Stomach (tissue), 9 donors: ENCODE data around the gene IFNAR1. TPM values are rescaled to one million over a fixed set of nuclear protein-coding genes. Genes with fewer than 3 reads are reported as not detected.
A peak's percentile ranks its signal among the peaks of the same experiment; 100 is the strongest.

Source experiments
- DNase-seq, 2 donors: peaks; one replicate each; pipeline versions ENCODE4 v3.0.0 to v3.0.0-alpha.2; 2013 to 2019
- H3K27ac ChIP-seq, 5 donors: fragments of 200-600 bp in 4 of 5; sonication (generic) in 4 of 5; one replicate each; pipeline ENCODE4 v1.5.1; 2013 to 2019; ENCODE audit warnings: mild to moderate bottlenecking in 1 of 5, moderate library complexity in 1 of 5
- H3K27me3 ChIP-seq, 3 donors: fragments of 200-600 bp; sonication (generic); one replicate each; pipeline ENCODE4 v1.5.1; 2017 to 2019; ENCODE audit warnings: mixed run types in 1 of 3
- H3K36me3 ChIP-seq, 4 donors: fragments of 200-600 bp; sonication (generic); 1 replicate in 3 of 4; 2 replicates in 1 of 4; pipeline ENCODE4 v1.5.1; 2016 to 2019
- H3K4me1 ChIP-seq, 4 donors: fragments of 200-600 bp; sonication (generic); one replicate each; pipeline ENCODE4 v1.5.1; 2016 to 2019
- H3K4me3 ChIP-seq, 4 donors: fragments of 200-600 bp; sonication (generic) in 3 of 4; one replicate each; pipeline ENCODE4 v1.5.1; 2016 to 2019; ENCODE audit warnings: mild to moderate bottlenecking in 1 of 4
- H3K9me3 ChIP-seq, 4 donors: fragments of 200-600 bp; sonication (generic); one replicate each; pipeline ENCODE4 v1.5.1; 2016 to 2019
- EP300 ChIP-seq: sonication (generic); formaldehyde crosslinking; IDR thresholded peaks from one replicate; pipeline ENCODE4 v1.6.1; 2017; ENCODE audit warnings: antibody characterized with exemption
- POLR2A ChIP-seq, 4 donors: fragments of 450-650 bp; IDR thresholded peaks; one replicate each; pipeline ENCODE4 v1.6.1; 2016; ENCODE audit warnings: antibody characterized with exemption in 4 of 4, control low read depth in 2 of 4, mild to moderate bottlenecking in 1 of 4, moderate library complexity in 1 of 4
- POLR2AphosphoS5 ChIP-seq, 3 donors: sonication (generic); formaldehyde crosslinking; IDR thresholded peaks; one replicate each; pipeline ENCODE4 v1.6.1; 2016; ENCODE audit warnings: antibody characterized with exemption in 3 of 3
- WGBS, 5 donors: extraction: QIAGEN DNeasy Blood & Tissue Kit in 3 of 5; methylation state at CpG; one replicate each; pipeline versions ENCODE4 v1.1.5 to v1.1.7; 2013 to 2018; 5-methylcytosine and 5-hydroxymethylcytosine counted together
- intact Hi-C: fragments of 100-400 bp; cut with DNase I; formaldehyde crosslinking; loops from one replicate; pipeline ENCODE4 v1.15.1; 2023; ENCODE audit warnings: low total_unique reads
- polyA plus RNA-seq, 3 donors: library from polyadenylated mRNA; stranded (reverse); fragments of 200-250 nt; gene quantifications; one replicate each; pipeline ENCODE4 v1.2.3, GENCODE V29; 2013
- total RNA-seq, 5 donors: library from RNA; depleted of rRNA; stranded (reverse); fragments of >200 nt; gene quantifications; one replicate each; pipeline versions ENCODE4 v1.1.0 to v1.2.3, GENCODE V29; 2014 to 2016
- TF ChIP-seq, protein P1 (sequence below), 7 experiments: fragments of 450-650 bp in 4 of 7; fragments of 200-600 bp in 3 of 7; sonication (generic) in 3 of 7; IDR thresholded peaks; one replicate each; pipeline ENCODE4 v1.5.1; 2016 to 2019; ENCODE audit warnings: antibody characterized with exemption in 7 of 7, control low read depth in 2 of 7, mild to moderate bottlenecking in 1 of 7
- donor health status: healthy with polysubstance abuse.
- donor health status: Bipolar disorder and iron deficiency.
- donor health status: healthy.

Gene IFNAR1
- total and polyA plus RNA-seq, 8 donors = 2.6 to 34.5 (median 11.2) TPM

DNA sequence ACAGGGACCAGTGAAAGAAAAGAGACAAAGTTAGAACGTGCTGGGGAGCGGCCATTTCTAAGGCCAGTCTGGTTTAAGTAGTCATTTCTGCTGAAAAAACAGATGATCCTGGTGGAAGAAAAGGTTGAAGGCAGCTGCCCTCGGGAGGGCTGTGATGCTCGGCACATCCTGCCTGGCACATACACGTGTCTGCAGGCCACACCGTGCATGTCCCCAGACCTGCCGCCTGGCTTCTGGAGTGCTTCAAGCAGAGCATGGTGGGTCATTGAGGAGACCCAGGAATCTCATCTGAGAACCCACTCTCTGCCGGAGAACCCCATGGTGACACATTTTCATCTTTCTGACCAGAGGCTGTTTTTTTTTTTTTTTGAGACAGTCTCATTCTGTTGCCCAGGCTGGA is 32.4 kb downstream of the IFNAR1 start:
- Histone ChIP-seq H3K9me3 (no peaks in the 10 kb centered on the region), H3K27me3 (no peaks in the 10 kb centered on the region), H3K36me3 (peaks cover 19 to 58% (median 50%) of the 10 kb centered on the region in 4 donors), H3K27ac (no peak overlapping the region), H3K4me3 (no peak overlapping the region), H3K4me1 (peaks cover 15 to 24% (median 23%) of the 10 kb centered on the region in 4 donors)
- 80 to 93% (median 89%) methylated on average over 8 of the region's 8 CpGs for WGBS, 5 donors
- TF ChIP-seq, protein P1, sequence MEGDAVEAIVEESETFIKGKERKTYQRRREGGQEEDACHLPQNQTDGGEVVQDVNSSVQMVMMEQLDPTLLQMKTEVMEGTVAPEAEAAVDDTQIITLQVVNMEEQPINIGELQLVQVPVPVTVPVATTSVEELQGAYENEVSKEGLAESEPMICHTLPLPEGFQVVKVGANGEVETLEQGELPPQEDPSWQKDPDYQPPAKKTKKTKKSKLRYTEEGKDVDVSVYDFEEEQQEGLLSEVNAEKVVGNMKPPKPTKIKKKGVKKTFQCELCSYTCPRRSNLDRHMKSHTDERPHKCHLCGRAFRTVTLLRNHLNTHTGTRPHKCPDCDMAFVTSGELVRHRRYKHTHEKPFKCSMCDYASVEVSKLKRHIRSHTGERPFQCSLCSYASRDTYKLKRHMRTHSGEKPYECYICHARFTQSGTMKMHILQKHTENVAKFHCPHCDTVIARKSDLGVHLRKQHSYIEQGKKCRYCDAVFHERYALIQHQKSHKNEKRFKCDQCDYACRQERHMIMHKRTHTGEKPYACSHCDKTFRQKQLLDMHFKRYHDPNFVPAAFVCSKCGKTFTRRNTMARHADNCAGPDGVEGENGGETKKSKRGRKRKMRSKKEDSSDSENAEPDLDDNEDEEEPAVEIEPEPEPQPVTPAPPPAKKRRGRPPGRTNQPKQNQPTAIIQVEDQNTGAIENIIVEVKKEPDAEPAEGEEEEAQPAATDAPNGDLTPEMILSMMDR (IDR thresholded peaks at IDR 0.05) = no peak
- no peak for TF ChIP-seq POLR2A (IDR thresholded peaks at IDR 0.05)
- TF ChIP-seq EP300 = no peak
- no peak for DNase-seq
- intact Hi-C loops = no loop called here

GRCh38 chr21:33359446-33359845 is 34.7 kb downstream of the IFNAR1 start:
- Histone ChIP-seq H3K36me3 (peaks cover 11 to 37% (median 32%) of the 10 kb centered on the region in 4 donors), H3K9me3 (no peaks in the 10 kb centered on the region), H3K4me3 (no peak overlapping the region), H3K27ac (peak overlapping the region in 3 of 5 donors; percentile 9 to 75 (median 74)), H3K27me3 (no peaks in the 10 kb centered on the region), H3K4me1 (peaks cover 15 to 33% (median 28%) of the 10 kb centered on the region in 4 donors)
- 79 to 89% (median 83%) methylated on average over 4 of the region's 4 CpGs for WGBS, 5 donors
- no peak for DNase-seq
- intact Hi-C loops = no loop called here
- TF ChIP-seq POLR2AphosphoS5 (IDR thresholded peaks at IDR 0.05) (no peak), POLR2A (IDR thresholded peaks at IDR 0.05) (no peak), EP300 (no peak)
- TF ChIP-seq, protein P1 (IDR thresholded peaks at IDR 0.05) = no peak

DNA sequence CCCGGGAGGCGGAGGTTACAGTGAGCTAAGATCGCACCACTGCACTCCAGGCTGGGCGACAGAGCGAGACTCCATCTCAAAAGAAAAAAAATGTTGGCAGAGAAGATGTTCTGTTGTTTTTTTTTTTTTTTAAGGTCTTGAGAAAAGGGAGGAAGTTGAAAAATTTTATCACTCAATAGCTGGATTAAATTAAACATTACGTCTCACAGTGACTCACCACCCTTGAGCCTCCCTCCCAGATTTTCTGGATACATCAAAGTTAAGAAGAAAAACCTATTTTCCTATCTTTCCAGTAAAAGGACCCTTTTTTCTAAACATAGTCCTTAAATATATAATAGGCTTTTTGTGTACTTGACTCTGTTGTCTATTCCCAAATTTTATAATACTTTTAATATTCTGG is 35.5 kb downstream of the IFNAR1 start:
- intact Hi-C loops = loop anchor here (10.0 kb wide), 1 partner anchor 85 kb away; no protein-coding TSS in a partner anchor
- TF ChIP-seq POLR2AphosphoS5 (IDR thresholded peaks at IDR 0.05) (no peak), POLR2A (IDR thresholded peaks at IDR 0.05) (no peak), EP300 (no peak)
- TF ChIP-seq, protein P1 (IDR thresholded peaks at IDR 0.05) = no peak
- 60 to 70% (median 65%) methylated on average over 6 of the region's 6 CpGs for WGBS, 5 donors
- peaks cover 10 to 29% (median 26%) of the 10 kb centered on the region in 4 donors for H3K36me3 ChIP-seq
- H3K4me1 ChIP-seq = peaks cover 15 to 33% (median 28%) of the 10 kb centered on the region in 4 donors
- no peaks in the 10 kb centered on the region for H3K27me3 ChIP-seq
- H3K27ac ChIP-seq = peak overlapping the region; percentile 21 to 75 (median 57)
- no peak for DNase-seq
- H3K4me3 ChIP-seq = no peak overlapping the region
- H3K9me3 ChIP-seq = no peaks in the 10 kb centered on the region

GRCh38 chr21:33360881-33361602 is 36.3 kb downstream of the IFNAR1 start:
- peak; percentile 82 to 89 for DNase-seq
- TF ChIP-seq POLR2AphosphoS5 (IDR thresholded peaks at IDR 0.05) (peak in 1 of 3 donors; percentile 47), EP300 (no peak), POLR2A (IDR thresholded peaks at IDR 0.05) (no peak)
- TF ChIP-seq, protein P1 (IDR thresholded peaks at IDR 0.05) = peak in 6 of 7 experiments; percentile 25 to 89 (median 75)
- no peaks in the 10 kb centered on the region for H3K9me3 ChIP-seq
- H3K27me3 ChIP-seq = no peaks in the 10 kb centered on the region
- peak overlapping the region; percentile 49 to 75 (median 57) for H3K27ac ChIP-seq
- peaks cover 15 to 33% (median 28%) of the 10 kb centered on the region in 4 donors for H3K4me1 ChIP-seq
- WGBS, 5 donors = 9 to 15% (median 13%) methylated on average over 14 of the region's 14 CpGs
- H3K36me3 ChIP-seq = peaks cover 5 to 21% (median 19%) of the 10 kb centered on the region in 4 donors
- intact Hi-C loops = loop anchor here (10.0 kb wide), 1 partner anchor 84 kb away; no protein-coding TSS in a partner anchor
- peak overlapping the region; percentile 8 to 22 (median 13) for H3K4me3 ChIP-seq
